ENCODE measurements around the gene INPP4B. TPM values are rescaled to one million over a fixed set of nuclear protein-coding genes. Genes with fewer than 3 reads are reported as not detected.

INPP4B gene
- polyA plus RNA-seq, 1 experiment, result 5.1 TPM

DNA sequence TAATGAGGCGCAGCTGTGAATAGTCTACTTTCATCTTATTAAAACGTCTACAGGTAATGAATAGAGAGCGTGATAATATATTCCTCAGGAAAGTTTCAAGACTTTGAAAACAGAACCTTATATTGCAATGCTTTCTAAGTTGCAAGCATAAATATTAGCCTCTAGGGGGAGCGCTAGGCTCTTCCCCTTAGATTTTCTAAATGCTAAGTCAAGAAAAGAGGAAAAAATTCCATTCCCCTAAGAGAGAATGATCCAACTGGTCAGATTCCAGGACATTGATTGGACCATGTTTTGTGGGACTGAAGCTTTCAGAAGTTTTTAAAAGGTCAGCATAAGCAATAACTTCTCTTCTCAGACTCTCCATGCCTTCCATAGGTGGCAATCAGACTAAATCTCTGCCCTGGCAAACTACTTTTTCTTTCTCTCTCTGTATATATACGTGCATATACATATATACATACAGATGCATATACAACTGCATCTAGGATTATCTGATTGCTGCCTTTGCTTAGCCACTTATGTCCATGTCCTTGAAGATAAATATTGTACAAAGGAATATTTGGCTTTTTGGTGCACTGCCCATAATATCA, 492.9 kb downstream of the INPP4B start:
- ChIA-PET POLR2A (no interaction called here), CTCF (interaction anchor here (0.6 to 5.8 kb wide), 30 partner anchors 7 to 1130 kb away, joined by 3 to 29 read pairs (median 4); no protein-coding TSS in a partner anchor)
- Histone ChIP-seq H3K27me3 (ENCODE audit: control insufficient read depth, insufficient read depth, low read length) (no peaks in the 10 kb centered on the region), H3K27ac (ENCODE audit: low read depth, low read length) (no peak overlapping the region), H3K9me3 (ENCODE audit: control insufficient read depth, insufficient read depth, low read length) (no peaks in the 10 kb centered on the region), H3K4me3 (ENCODE audit: low read depth, low read length) (no peak overlapping the region)
- DNase-seq (ENCODE audit: low read depth, low spot score), result peak; percentile 38
- peak; percentile 88 for TF ChIP-seq CTCF (IDR thresholded peaks at IDR 0.05; ENCODE audit: low read depth, low read length)

- ChIA-PET POLR2A (no interaction called here), CTCF (interaction anchor here (0.6 to 5.8 kb wide), 29 partner anchors 8 to 640 kb away, joined by 3 to 29 read pairs (median 4); no protein-coding TSS in a partner anchor)
- no peak for DNase-seq (ENCODE audit: low read depth, low spot score)
- Histone ChIP-seq H3K27ac (ENCODE audit: low read depth, low read length) (no peak overlapping the region), H3K27me3 (ENCODE audit: control insufficient read depth, insufficient read depth, low read length) (no peaks in the 10 kb centered on the region), H3K9me3 (ENCODE audit: control insufficient read depth, insufficient read depth, low read length) (no peaks in the 10 kb centered on the region), H3K4me3 (ENCODE audit: low read depth, low read length) (no peak overlapping the region)
- TF ChIP-seq CTCF (IDR thresholded peaks at IDR 0.05; ENCODE audit: low read depth, low read length), result no peak
Measured at GRCh38 chr4:142352712-142353111, 493.4 kb downstream of the INPP4B start.

DNA sequence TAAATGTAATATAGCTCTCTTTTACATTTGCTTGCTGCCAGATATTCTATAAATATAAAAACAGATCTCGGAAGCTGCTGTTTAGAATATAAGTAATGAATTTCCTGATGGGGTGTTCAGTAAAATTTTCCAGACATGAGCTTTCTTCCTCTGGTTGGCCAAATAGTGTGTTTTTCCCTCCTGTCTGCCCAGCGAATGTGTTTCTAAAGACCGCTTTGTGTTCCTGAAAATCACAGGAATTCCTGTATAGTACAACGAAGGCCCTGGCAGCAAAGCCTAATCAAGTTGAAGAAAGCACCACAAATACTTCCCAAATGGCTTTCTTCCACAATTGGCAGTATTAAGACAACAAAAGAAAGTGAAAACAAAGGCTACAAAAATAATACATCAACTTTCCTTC, 494.1 kb downstream of the INPP4B start:
- Histone ChIP-seq H3K27me3 (ENCODE audit: control insufficient read depth, insufficient read depth, low read length) (no peaks in the 10 kb centered on the region), H3K9me3 (ENCODE audit: control insufficient read depth, insufficient read depth, low read length) (no peaks in the 10 kb centered on the region), H3K27ac (ENCODE audit: low read depth, low read length) (no peak overlapping the region), H3K4me3 (ENCODE audit: low read depth, low read length) (no peak overlapping the region)
- no peak for DNase-seq (ENCODE audit: low read depth, low spot score)
- no peak for TF ChIP-seq CTCF (IDR thresholded peaks at IDR 0.05; ENCODE audit: low read depth, low read length)
- CTCF ChIA-PET, result interaction anchor here (0.6 to 5.8 kb wide), 23 partner anchors 8 to 1006 kb away, joined by 3 to 29 read pairs (median 5); no protein-coding TSS in a partner anchor
- POLR2A ChIA-PET, result interaction anchor here (0.6 kb wide), 1 partner anchor 77 kb away, joined by 3 read pairs; no protein-coding TSS in a partner anchor

- no peak overlapping the region for H3K27ac ChIP-seq (ENCODE audit: low read depth, low read length)
- ChIA-PET CTCF (interaction anchor here (0.6 to 5.8 kb wide), 10 partner anchors 10 to 1005 kb away, joined by 3 to 29 read pairs (median 8); no protein-coding TSS in a partner anchor), POLR2A (no interaction called here)
- H3K9me3 ChIP-seq (ENCODE audit: control insufficient read depth, insufficient read depth, low read length), result no peaks in the 10 kb centered on the region
- H3K4me3 ChIP-seq (ENCODE audit: low read depth, low read length), result no peak overlapping the region
- DNase-seq (ENCODE audit: low read depth, low spot score), result peak; percentile 36
- TF ChIP-seq CTCF (IDR thresholded peaks at IDR 0.05; ENCODE audit: low read depth, low read length), result no peak
- H3K27me3 ChIP-seq (ENCODE audit: control insufficient read depth, insufficient read depth, low read length), result no peaks in the 10 kb centered on the region
Measured at GRCh38 chr4:142350871-142351270, 495.2 kb downstream of the INPP4B start.

- no peak for DNase-seq (ENCODE audit: low read depth, low spot score)
- Histone ChIP-seq H3K4me3 (ENCODE audit: low read depth, low read length) (no peak overlapping the region), H3K9me3 (ENCODE audit: control insufficient read depth, insufficient read depth, low read length) (no peaks in the 10 kb centered on the region), H3K27me3 (ENCODE audit: control insufficient read depth, insufficient read depth, low read length) (no peaks in the 10 kb centered on the region), H3K27ac (ENCODE audit: low read depth, low read length) (no peak overlapping the region)
- POLR2A ChIA-PET, result no interaction called here
- no peak for TF ChIP-seq CTCF (IDR thresholded peaks at IDR 0.05; ENCODE audit: low read depth, low read length)
- CTCF ChIA-PET, result interaction anchor here (0.8 to 1.2 kb wide), 2 partner anchors 492 to 1042 kb away, joined by 3 to 4 read pairs; no protein-coding TSS in a partner anchor
Measured at GRCh38 chr4:142348613-142349021, 497.5 kb downstream of the INPP4B start.

Measured in AG04450 (cell line).